GM12878 (cell line): ENCODE results near the gene NUP50.

Experiments
- ATF2 ChIP-seq: IDR thresholded peaks from 2 replicates; pipeline ENCODE4 v1.6.1; 2012; ENCODE audit warnings: low read length, inconsistent platforms
- BCLAF1 ChIP-seq: fragments of 450-650 bp; IDR thresholded peaks from 2 replicates; pipeline ENCODE4 v1.6.1; 2017; ENCODE audit warnings: antibody characterized with exemption, mild to moderate bottlenecking, moderate library complexity
- CTCF ChIP-seq, 3 experiments: IDR thresholded peaks in 2 of 3; conservative IDR thresholded peaks in 1 of 3; 2 replicates each; pipeline ENCODE4 v1.5.1; 2011; ENCODE audit warnings: low read depth in 3 of 3, low read length in 3 of 3, mild to moderate bottlenecking in 3 of 3, control low read depth in 2 of 3, moderate library complexity in 2 of 3, inconsistent platforms in 1 of 3, mixed read lengths in 1 of 3; ENCODE audit not compliant: control insufficient read depth in 2 of 3, insufficient read depth in 1 of 3; ENCODE audit errors: extremely low read depth in 1 of 3
- EP300 ChIP-seq, 2 experiments: fragments of 150-350 bp in 1 of 2; IDR thresholded peaks; 2 replicates each; pipeline ENCODE4 v1.6.1; 2011 to 2012; ENCODE audit warnings: low read depth in 2 of 2, low read length in 2 of 2, borderline replicate concordance in 1 of 2, improper control_type of control experiment in 1 of 2, inconsistent platforms in 1 of 2; ENCODE audit not compliant: control insufficient read depth in 1 of 2
- KLF5 ChIP-seq: fragments of 450-650 bp; IDR thresholded peaks from 2 replicates; pipeline ENCODE4 v1.6.1; 2014; ENCODE audit warnings: mild to moderate bottlenecking; ENCODE audit not compliant: partially characterized antibody
- MYC ChIP-seq: IDR thresholded peaks from 2 replicates; pipeline ENCODE4 v1.6.1; 2011; ENCODE audit warnings: mild to moderate bottlenecking, low read length, moderate library complexity, inconsistent platforms; ENCODE audit not compliant: insufficient read depth, insufficient replicate concordance, insufficient read length, severe bottlenecking
- NR2F1 ChIP-seq: fragments of 450-650 bp; conservative IDR thresholded peaks from 2 replicates; pipeline ENCODE4 v1.6.1; 2017; ENCODE audit warnings: mild to moderate bottlenecking
- POLR2A ChIP-seq: IDR thresholded peaks from 2 replicates; pipeline ENCODE4 v1.6.1; 2011; ENCODE audit warnings: low read depth, mild to moderate bottlenecking, low read length
- POLR2AphosphoS5 ChIP-seq: IDR thresholded peaks from 2 replicates; pipeline ENCODE4 v1.6.1; 2011; ENCODE audit warnings: mild to moderate bottlenecking, low read length, inconsistent platforms
- SMAD1 ChIP-seq: fragments of 450-650 bp; IDR thresholded peaks from 2 replicates; pipeline ENCODE4 v1.6.1; 2018; ENCODE audit warnings: mild to moderate bottlenecking, low read depth; ENCODE audit not compliant: partially characterized antibody
- TAF1 ChIP-seq: IDR thresholded peaks from 2 replicates; pipeline ENCODE4 v1.6.1; 2011; ENCODE audit warnings: mild to moderate bottlenecking, low read depth, low read length, borderline replicate concordance
- YBX1 ChIP-seq: fragments of 450-650 bp; IDR thresholded peaks from 2 replicates; pipeline ENCODE4 v1.6.1; 2016; ENCODE audit warnings: antibody characterized with exemption
- YY1 ChIP-seq: IDR thresholded peaks from 2 replicates; pipeline ENCODE4 v1.6.1; 2011; ENCODE audit warnings: low read depth, mild to moderate bottlenecking, low read length

GRCh38 chr22:45223304-45224117 is 59.8 kb downstream of the NUP50 start:
- TF ChIP-seq POLR2AphosphoS5 (no peak), CTCF (IDR thresholded peaks at IDR 0.05 in 2 of 3, conservative IDR thresholded peaks at IDR 0.05 in 1 of 3; ENCODE audit: control insufficient read depth in 2 of 3, extremely low read depth in 1 of 3, insufficient read depth in 1 of 3, low read depth in 3 of 3, low read length in 3 of 3) (no peak), NR2F1 (no peak), EP300 (IDR thresholded peaks at IDR 0.05; ENCODE audit: borderline replicate concordance in 1 of 2, control insufficient read depth in 1 of 2, low read depth in 2 of 2, low read length in 2 of 2) (no peak), BCLAF1 (no peak), YBX1 (no peak), YY1 (no peak), ATF2 (no peak), MYC (no peak), POLR2A (no peak), TAF1 (no peak), KLF5 (peak; percentile 95), SMAD1 (no peak)
